Measurements from ENCODE around the gene PLSCR4.
"Not testable (repeated sequence)": the region's sequence is repeated elsewhere in the genome, so short reads cannot be mapped to it uniquely, and the experiment has no call there.

Gene PLSCR4, protein sequence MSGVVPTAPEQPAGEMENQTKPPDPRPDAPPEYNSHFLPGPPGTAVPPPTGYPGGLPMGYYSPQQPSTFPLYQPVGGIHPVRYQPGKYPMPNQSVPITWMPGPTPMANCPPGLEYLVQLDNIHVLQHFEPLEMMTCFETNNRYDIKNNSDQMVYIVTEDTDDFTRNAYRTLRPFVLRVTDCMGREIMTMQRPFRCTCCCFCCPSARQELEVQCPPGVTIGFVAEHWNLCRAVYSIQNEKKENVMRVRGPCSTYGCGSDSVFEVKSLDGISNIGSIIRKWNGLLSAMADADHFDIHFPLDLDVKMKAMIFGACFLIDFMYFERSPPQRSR

GRCh38 chr3:146250449-146251382 is at the start of gene PLSCR4:
TSS of gene PLSCR4 (minus strand) at chr3:146251105. CDS start at chr3:146222071, 29,034 bp downstream.
- Histone ChIP-seq H3K9ac (ENCODE audit: low read length) (peak within 1 kb of the TSS; percentile 49), H3K9me3 (ENCODE audit: low read length) (no peaks in the 10 kb centered on the region), H3K27ac (ENCODE audit: low read depth, low read length) (peak within 1 kb of the TSS; percentile 95), H3K36me3 (ENCODE audit: insufficient read depth, low read length) (no peaks in the 10 kb centered on the region), H3K4me1 (ENCODE audit: insufficient read depth, low read length) (peaks cover 17% of the 10 kb centered on the region), H3K27me3 (ENCODE audit: control insufficient read depth in 1 of 2, insufficient read depth in 2 of 2, low read length in 2 of 2) (no peaks in the 10 kb centered on the region), H3K4me3 (ENCODE audit: low read depth in 1 of 2, low read length in 2 of 2) (peak within 1 kb of the TSS; percentile 73 to 76)

DNA sequence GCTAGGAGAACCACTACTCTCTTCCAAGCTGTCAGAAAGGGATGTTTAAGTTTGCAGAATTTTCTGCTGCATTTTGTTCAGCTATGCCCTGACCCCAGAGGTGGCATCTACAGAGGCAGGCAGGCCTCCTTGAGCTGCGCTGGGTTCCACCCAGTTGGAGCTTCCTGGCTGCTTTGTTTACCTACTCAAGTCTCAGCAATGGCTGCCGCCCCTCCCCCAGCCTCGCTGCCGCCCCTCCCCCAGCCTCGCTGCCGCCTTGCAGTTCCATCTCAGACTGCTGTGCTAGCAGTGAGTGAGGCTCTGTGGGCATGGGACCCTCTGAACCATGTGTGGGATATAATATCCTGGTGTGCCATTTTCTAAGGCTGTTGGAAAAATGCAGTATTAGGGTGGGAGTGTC is 42.5 kb upstream of the PLSCR4 start:
- not testable (repeated sequence) for H3K9ac ChIP-seq (ENCODE audit: low read length)

DNA sequence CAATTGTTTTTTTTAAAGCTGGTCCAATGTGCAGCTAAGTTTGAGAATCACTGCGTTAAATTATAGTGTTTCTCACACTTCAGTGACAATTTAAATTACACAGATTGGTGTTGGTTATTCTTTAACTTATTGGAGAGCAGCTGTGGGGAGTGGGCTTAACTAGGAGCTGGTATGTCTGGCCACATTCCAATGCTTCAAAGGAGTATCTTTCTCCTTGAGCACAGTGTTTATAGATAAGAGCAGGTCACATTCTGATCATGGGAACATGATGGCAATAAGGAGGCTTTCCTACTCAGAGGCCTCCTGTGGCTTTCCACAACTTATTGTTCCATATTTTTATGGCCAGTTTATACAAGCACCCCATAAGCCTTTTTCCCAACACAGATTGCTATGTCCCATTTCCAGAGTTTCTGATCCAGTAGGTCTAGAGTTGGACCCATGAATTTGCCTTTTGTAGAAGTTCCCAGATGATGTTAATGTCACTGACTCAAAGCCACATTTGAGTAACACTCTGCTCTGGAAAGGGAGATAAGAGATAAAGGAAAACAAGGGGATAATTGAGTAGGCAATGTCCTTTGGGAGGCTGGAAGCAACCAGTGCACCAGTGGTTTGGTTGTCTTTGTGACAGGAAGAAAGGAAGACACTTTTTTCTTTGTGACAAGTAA is 33.0 kb upstream of the PLSCR4 start:
- no peak overlapping the region for H3K4me3 ChIP-seq (ENCODE audit: low read depth in 1 of 2, low read length in 2 of 2)

More for the DNA sequence above, 42.5 kb upstream of the PLSCR4 start:
- H3K27me3 ChIP-seq (ENCODE audit: control insufficient read depth in 1 of 2, insufficient read depth in 2 of 2, low read length in 2 of 2); H3K4me3 ChIP-seq (ENCODE audit: low read depth in 1 of 2, low read length in 2 of 2); H3K4me1 ChIP-seq (ENCODE audit: insufficient read depth, low read length); H3K36me3 ChIP-seq (ENCODE audit: insufficient read depth, low read length); H3K9me3 ChIP-seq (ENCODE audit: low read length); H3K27ac ChIP-seq (ENCODE audit: low read depth, low read length): not testable (repeated sequence)

DNA sequence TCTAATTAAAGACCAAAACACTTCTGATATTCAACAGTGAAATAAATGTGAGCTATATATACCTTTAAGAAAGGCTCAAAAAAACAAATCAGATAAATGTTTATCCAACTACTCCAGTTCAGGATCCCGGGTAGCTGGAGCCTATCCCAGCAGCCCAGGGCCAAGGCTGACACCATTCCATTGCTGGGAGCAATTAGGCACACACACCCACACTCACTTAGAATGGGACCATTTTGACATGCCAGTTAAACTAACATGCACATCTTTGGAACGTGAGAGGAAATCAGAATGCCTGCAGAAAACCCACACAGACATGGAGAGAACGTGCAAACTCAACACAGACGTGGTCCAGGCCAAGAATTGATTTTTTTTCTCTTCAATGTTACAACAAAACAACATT is 30.0 kb upstream of the PLSCR4 start:
- H3K4me3 ChIP-seq (ENCODE audit: low read depth in 1 of 2, low read length in 2 of 2), result no peak overlapping the region

More for the DNA sequence above, 33.0 kb upstream of the PLSCR4 start:
- peaks cover 11% of the 10 kb centered on the region for H3K4me1 ChIP-seq (ENCODE audit: insufficient read depth, low read length)
- H3K27me3 ChIP-seq (ENCODE audit: control insufficient read depth in 1 of 2, insufficient read depth in 2 of 2, low read length in 2 of 2), result no peaks in the 10 kb centered on the region
- no peak overlapping the region for H3K9ac ChIP-seq (ENCODE audit: low read length)
- no peak overlapping the region for H3K27ac ChIP-seq (ENCODE audit: low read depth, low read length)
- no peaks in the 10 kb centered on the region for H3K9me3 ChIP-seq (ENCODE audit: low read length)
- H3K36me3 ChIP-seq (ENCODE audit: insufficient read depth, low read length), result no peaks in the 10 kb centered on the region

DNA sequence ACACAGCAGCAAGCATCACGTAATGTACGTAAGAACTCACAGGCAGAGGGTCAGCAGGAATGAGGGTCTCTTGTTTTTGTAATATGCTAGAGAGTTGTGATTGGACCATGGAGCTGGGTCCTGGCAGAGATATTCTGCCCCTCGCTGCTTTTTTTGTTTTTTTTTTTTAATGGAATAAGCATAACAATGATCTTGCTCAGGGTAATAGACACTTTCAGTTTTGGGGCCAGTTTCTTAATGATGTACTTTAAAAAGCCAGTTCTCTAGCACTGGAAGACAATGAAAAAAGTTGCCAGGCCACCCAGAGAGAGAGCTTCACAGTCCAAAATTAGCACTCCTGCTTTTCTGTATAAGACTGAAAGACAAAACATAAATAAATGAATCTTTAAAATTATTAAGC is 29.0 kb upstream of the PLSCR4 start:
- Histone ChIP-seq H3K36me3 (ENCODE audit: insufficient read depth, low read length) (no peaks in the 10 kb centered on the region), H3K27ac (ENCODE audit: low read depth, low read length) (no peak overlapping the region), H3K9me3 (ENCODE audit: low read length) (no peaks in the 10 kb centered on the region), H3K4me1 (ENCODE audit: insufficient read depth, low read length) (peaks cover 26% of the 10 kb centered on the region), H3K9ac (ENCODE audit: low read length) (no peak overlapping the region), H3K27me3 (ENCODE audit: control insufficient read depth in 1 of 2, insufficient read depth in 2 of 2, low read length in 2 of 2) (no peaks in the 10 kb centered on the region), H3K4me3 (ENCODE audit: low read depth in 1 of 2, low read length in 2 of 2) (no peak overlapping the region)

More for the DNA sequence above, 30.0 kb upstream of the PLSCR4 start:
- Histone ChIP-seq H3K9me3 (ENCODE audit: low read length) (no peaks in the 10 kb centered on the region), H3K4me1 (ENCODE audit: insufficient read depth, low read length) (peaks cover 23% of the 10 kb centered on the region), H3K9ac (ENCODE audit: low read length) (no peak overlapping the region), H3K27me3 (ENCODE audit: control insufficient read depth in 1 of 2, insufficient read depth in 2 of 2, low read length in 2 of 2) (no peaks in the 10 kb centered on the region), H3K36me3 (ENCODE audit: insufficient read depth, low read length) (no peaks in the 10 kb centered on the region), H3K27ac (ENCODE audit: low read depth, low read length) (no peak overlapping the region)

GRCh38 chr3:146279013-146279412 is 28.1 kb upstream of the PLSCR4 start:
- Histone ChIP-seq H3K9ac (ENCODE audit: low read length) (no peak overlapping the region), H3K27ac (ENCODE audit: low read depth, low read length) (no peak overlapping the region), H3K4me1 (ENCODE audit: insufficient read depth, low read length) (peaks cover 36% of the 10 kb centered on the region), H3K4me3 (ENCODE audit: low read depth in 1 of 2, low read length in 2 of 2) (no peak overlapping the region), H3K9me3 (ENCODE audit: low read length) (no peaks in the 10 kb centered on the region), H3K27me3 (ENCODE audit: control insufficient read depth in 1 of 2, insufficient read depth in 2 of 2, low read length in 2 of 2) (no peaks in the 10 kb centered on the region), H3K36me3 (ENCODE audit: insufficient read depth, low read length) (no peaks in the 10 kb centered on the region)

GRCh38 chr3:146277953-146278631 is 27.2 kb upstream of the PLSCR4 start:
- no peaks in the 10 kb centered on the region for H3K27me3 ChIP-seq (ENCODE audit: control insufficient read depth in 1 of 2, insufficient read depth in 2 of 2, low read length in 2 of 2)
- H3K9ac ChIP-seq (ENCODE audit: low read length), result no peak overlapping the region
- H3K9me3 ChIP-seq (ENCODE audit: low read length), result no peaks in the 10 kb centered on the region
- no peak overlapping the region for H3K27ac ChIP-seq (ENCODE audit: low read depth, low read length)
- no peak overlapping the region for H3K4me3 ChIP-seq (ENCODE audit: low read depth in 1 of 2, low read length in 2 of 2)
- H3K36me3 ChIP-seq (ENCODE audit: insufficient read depth, low read length), result no peaks in the 10 kb centered on the region
- H3K4me1 ChIP-seq (ENCODE audit: insufficient read depth, low read length), result peaks cover 37% of the 10 kb centered on the region

DNA sequence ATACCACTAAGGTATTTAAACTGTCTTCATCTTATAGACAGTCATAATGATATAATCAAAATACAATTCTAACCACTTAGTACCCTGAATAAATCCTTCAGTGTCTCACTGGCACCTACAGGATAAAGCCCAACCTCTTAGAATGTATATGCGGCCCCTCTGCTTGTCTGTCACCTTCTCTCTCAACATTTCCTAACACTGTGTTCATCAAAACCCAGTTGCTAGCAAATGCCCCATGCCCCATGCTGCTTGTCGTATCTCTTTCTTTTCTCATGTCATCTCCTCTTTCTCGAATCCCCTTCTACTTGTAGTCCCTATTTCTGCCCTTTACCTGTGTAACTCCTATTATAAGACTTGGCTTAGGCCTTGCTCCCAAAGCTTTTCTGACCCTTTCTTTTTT is 24.6 kb upstream of the PLSCR4 start:
- Histone ChIP-seq H3K27me3 (ENCODE audit: control insufficient read depth in 1 of 2, insufficient read depth in 2 of 2, low read length in 2 of 2) (no peaks in the 10 kb centered on the region), H3K27ac (ENCODE audit: low read depth, low read length) (no peak overlapping the region), H3K4me1 (ENCODE audit: insufficient read depth, low read length) (peaks cover 30% of the 10 kb centered on the region), H3K9me3 (ENCODE audit: low read length) (no peaks in the 10 kb centered on the region), H3K36me3 (ENCODE audit: insufficient read depth, low read length) (no peaks in the 10 kb centered on the region), H3K9ac (ENCODE audit: low read length) (no peak overlapping the region), H3K4me3 (ENCODE audit: low read depth in 1 of 2, low read length in 2 of 2) (no peak overlapping the region)

DNA sequence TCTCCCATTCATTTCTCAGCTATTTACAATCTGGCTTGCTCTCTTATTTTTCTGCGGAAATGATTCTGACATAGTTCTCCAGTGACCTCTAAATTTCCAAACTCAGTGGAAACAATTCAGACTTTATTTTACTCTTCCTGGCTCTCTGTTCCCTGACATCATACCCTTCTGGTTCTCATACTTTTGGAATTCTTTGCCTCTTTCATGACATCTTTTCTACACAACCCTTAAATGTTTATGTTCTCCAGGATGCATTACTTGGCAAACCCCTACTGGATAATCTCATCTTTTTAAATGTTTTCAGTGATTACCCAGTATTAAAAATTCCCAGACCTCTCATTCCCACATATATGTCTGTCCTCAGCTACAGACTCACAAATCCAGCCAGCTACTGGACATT is 23.9 kb upstream of the PLSCR4 start:
- Histone ChIP-seq H3K4me1 (ENCODE audit: insufficient read depth, low read length) (peaks cover 29% of the 10 kb centered on the region), H3K36me3 (ENCODE audit: insufficient read depth, low read length) (no peaks in the 10 kb centered on the region), H3K27me3 (ENCODE audit: control insufficient read depth in 1 of 2, insufficient read depth in 2 of 2, low read length in 2 of 2) (no peaks in the 10 kb centered on the region), H3K27ac (ENCODE audit: low read depth, low read length) (no peak overlapping the region), H3K4me3 (ENCODE audit: low read depth in 1 of 2, low read length in 2 of 2) (no peak overlapping the region), H3K9me3 (ENCODE audit: low read length) (no peaks in the 10 kb centered on the region), H3K9ac (ENCODE audit: low read length) (no peak overlapping the region)

GRCh38 chr3:146273721-146274407 is 23.0 kb upstream of the PLSCR4 start:
- H3K9me3 ChIP-seq (ENCODE audit: low read length), result no peaks in the 10 kb centered on the region
- H3K9ac ChIP-seq (ENCODE audit: low read length), result no peak overlapping the region
- no peaks in the 10 kb centered on the region for H3K27me3 ChIP-seq (ENCODE audit: control insufficient read depth in 1 of 2, insufficient read depth in 2 of 2, low read length in 2 of 2)
- H3K4me1 ChIP-seq (ENCODE audit: insufficient read depth, low read length), result peaks cover 26% of the 10 kb centered on the region
- H3K4me3 ChIP-seq (ENCODE audit: low read depth in 1 of 2, low read length in 2 of 2), result no peak overlapping the region
- peak overlapping the region; percentile 5 for H3K27ac ChIP-seq (ENCODE audit: low read depth, low read length)
- no peaks in the 10 kb centered on the region for H3K36me3 ChIP-seq (ENCODE audit: insufficient read depth, low read length)
